H1 (cell line): ENCODE data around the gene CCDC12. TPM values are rescaled to one million over a fixed set of nuclear protein-coding genes. Genes with fewer than 3 reads are reported as not detected.

Experiments used
- CTCF ChIA-PET: fragments of 300-600 bp; sonication (Branson Sonifier 250); formaldehyde crosslinking; loops from one replicate; lab custom pipeline; 2021; ENCODE audit not compliant: partially characterized antibody; lab: Charles Lee
- POLR2A ChIA-PET: fragments of 300-600 bp; sonication (Branson Sonifier 250); formaldehyde crosslinking; loops from one replicate; lab custom pipeline; 2021; ENCODE audit warnings: inconsistent platforms; ENCODE audit not compliant: partially characterized antibody; lab: Charles Lee
- DNase-seq, 2 experiments: peaks; one replicate each; pipeline versions ENCODE4 v3.0.0 to v3.0.0-alpha.2; 2010 to 2022; ENCODE audit warnings: low spot score in 2 of 2, low read depth in 1 of 2, mixed read lengths in 1 of 2
- FAIRE-seq: peaks from 2 replicates; lab custom pipeline; 2011; peaks lifted over from hg19 to GRCh38; lab: Jason Lieb, UNC
- H2AFZ ChIP-seq: 2 replicates; pipeline ENCODE4 v1.8.1; 2012; ENCODE audit warnings: low read length, inconsistent platforms
- H2AK5ac ChIP-seq: 2 replicates; pipeline ENCODE4 v1.6.1; 2013; ENCODE audit warnings: low read depth, low read length
- H2BK120ac ChIP-seq: replicated peaks from 2 replicates; pipeline ENCODE3; 2013; ENCODE audit warnings: low read depth, low read length, inconsistent platforms
- H2BK12ac ChIP-seq: 2 replicates; pipeline ENCODE4 v1.6.1; 2013; ENCODE audit warnings: low read depth, low read length
- H2BK15ac ChIP-seq: 2 replicates; pipeline ENCODE4 v1.6.1; 2013; ENCODE audit warnings: low read length
- H2BK20ac ChIP-seq: 2 replicates; pipeline ENCODE4 v1.6.1; 2013; ENCODE audit warnings: low read length
- H2BK5ac ChIP-seq: 2 replicates; pipeline ENCODE4 v1.6.1; 2013; ENCODE audit warnings: low read depth, low read length
- H3K14ac ChIP-seq: 2 replicates; pipeline ENCODE4 v1.6.1; 2013; ENCODE audit warnings: inconsistent platforms; ENCODE audit not compliant: insufficient read length
- H3K18ac ChIP-seq: 2 replicates; pipeline ENCODE4 v1.6.1; 2013; ENCODE audit warnings: low read length; ENCODE audit errors: extremely low read depth
- H3K23ac ChIP-seq: 2 replicates; pipeline ENCODE4 v1.6.1; 2013; ENCODE audit warnings: inconsistent platforms; ENCODE audit not compliant: insufficient read length
- H3K23me2 ChIP-seq: 2 replicates; pipeline ENCODE4 v1.6.1; 2013; ENCODE audit warnings: low read depth, low read length
- H3K27ac ChIP-seq: 2 replicates; pipeline ENCODE4 v1.6.1; 2011; ENCODE audit warnings: low read depth, low read length, inconsistent platforms
- H3K27me3 ChIP-seq, 4 experiments: replicated peaks in 1 of 4; 1 replicate in 1 of 4; 2 replicates in 3 of 4; pipeline versions ENCODE4 v1.6.1 to v1.8.1; 2011 to 2013; ENCODE audit warnings: low read length in 3 of 4, mild to moderate bottlenecking in 3 of 4, inconsistent platforms in 2 of 4, mixed read lengths in 2 of 4, moderate library complexity in 1 of 4; ENCODE audit not compliant: control insufficient read depth in 3 of 4, insufficient read depth in 3 of 4; ENCODE audit errors: extremely low read depth in 1 of 4
- H3K36me3 ChIP-seq, 4 experiments: 2 replicates each; pipeline versions ENCODE4 v1.6.1 to v1.8.1; 2011 to 2013; ENCODE audit warnings: mild to moderate bottlenecking in 4 of 4, low read length in 3 of 4, moderate library complexity in 2 of 4, control low read depth in 1 of 4, inconsistent platforms in 1 of 4; ENCODE audit not compliant: insufficient read depth in 4 of 4, control insufficient read depth in 2 of 4
- H3K4ac ChIP-seq: replicated peaks from 2 replicates; pipeline ENCODE3; 2013; ENCODE audit warnings: low read length, low read depth, mixed read lengths, inconsistent platforms; ENCODE audit not compliant: insufficient read length
- H3K4me1 ChIP-seq, 4 experiments: replicated peaks in 1 of 4; 1 replicate in 1 of 4; 2 replicates in 3 of 4; pipeline versions ENCODE4 v1.6.1 to v1.8.1; 2011 to 2013; ENCODE audit warnings: low read length in 3 of 4, inconsistent platforms in 2 of 4, mixed read lengths in 1 of 4; ENCODE audit not compliant: insufficient read depth in 4 of 4, control insufficient read depth in 3 of 4
- H3K4me2 ChIP-seq, 2 experiments: 2 replicates each; pipeline versions ENCODE4 v1.6.1 to v1.8.1; 2011 to 2013; ENCODE audit warnings: low read depth in 2 of 2, low read length in 2 of 2, control low read depth in 1 of 2, inconsistent platforms in 1 of 2, mild to moderate bottlenecking in 1 of 2; ENCODE audit not compliant: insufficient read depth in 1 of 2
- H3K4me3 ChIP-seq, 4 experiments: fragments of 200-600, 300-600 bp in 1 of 4; sonication (generic), shearing (Covaris generic), sonication (Bioruptor Twin) in 1 of 4; 2 replicates each; pipeline versions ENCODE4 v1.5.1 to v1.8.1; 2011 to 2016; ENCODE audit warnings: low read length in 4 of 4, low read depth in 3 of 4, control low read depth in 2 of 4, inconsistent platforms in 2 of 4, mild to moderate bottlenecking in 2 of 4, mixed read lengths in 1 of 4, moderate library complexity in 1 of 4; ENCODE audit not compliant: insufficient read depth in 2 of 4; ENCODE audit errors: extremely low read depth in 1 of 4
- H3K56ac ChIP-seq: replicated peaks from 2 replicates; pipeline ENCODE3; 2013; ENCODE audit warnings: low read depth, mild to moderate bottlenecking, mixed read lengths, low read length, inconsistent platforms; ENCODE audit not compliant: insufficient read length
- H3K79me1 ChIP-seq: 2 replicates; pipeline ENCODE4 v1.6.1; 2013; ENCODE audit warnings: low read depth, low read length, control low read depth
- H3K79me2 ChIP-seq, 2 experiments: 2 replicates each; pipeline versions ENCODE4 v1.6.1 to v1.8.1; 2012 to 2013; ENCODE audit warnings: low read length in 2 of 2, mild to moderate bottlenecking in 2 of 2, inconsistent platforms in 1 of 2; ENCODE audit not compliant: insufficient read depth in 2 of 2, control insufficient read depth in 1 of 2
- H3K9ac ChIP-seq, 4 experiments: replicated peaks in 1 of 4; 1 replicate in 1 of 4; 2 replicates in 3 of 4; pipeline versions ENCODE4 v1.6.1 to v1.8.1; 2011 to 2013; ENCODE audit warnings: low read depth in 3 of 4, low read length in 3 of 4, control low read depth in 2 of 4, mild to moderate bottlenecking in 2 of 4, moderate library complexity in 2 of 4, inconsistent platforms in 1 of 4; ENCODE audit errors: extremely low read depth in 1 of 4
- H3K9me3 ChIP-seq, 2 experiments: 2 replicates each; pipeline versions ENCODE4 v1.6.1 to v1.8.1; 2012 to 2013; ENCODE audit warnings: mild to moderate bottlenecking in 2 of 2, moderate library complexity in 2 of 2, control low read depth in 1 of 2, inconsistent platforms in 1 of 2, low read depth in 1 of 2, low read length in 1 of 2, mixed read lengths in 1 of 2; ENCODE audit not compliant: insufficient read depth in 2 of 2
- H4K20me1 ChIP-seq, 2 experiments: replicated peaks in 1 of 2; 2 replicates each; pipeline versions ENCODE3 to v1.8.1; 2011 to 2013; ENCODE audit warnings: inconsistent platforms in 2 of 2, low read length in 2 of 2, mild to moderate bottlenecking in 1 of 2; ENCODE audit not compliant: insufficient read depth in 2 of 2, control insufficient read depth in 1 of 2
- H4K5ac ChIP-seq: 2 replicates; pipeline ENCODE4 v1.6.1; 2013; ENCODE audit warnings: low read length, low read depth, mixed read lengths, inconsistent platforms; ENCODE audit not compliant: insufficient read length
- H4K8ac ChIP-seq: 2 replicates; pipeline ENCODE4 v1.8.0; 2013; ENCODE audit warnings: mild to moderate bottlenecking, moderate library complexity, low read length, inconsistent platforms; ENCODE audit not compliant: insufficient read depth; ENCODE audit errors: extremely low read depth
- H4K91ac ChIP-seq: replicated peaks from 2 replicates; pipeline ENCODE3; 2013; ENCODE audit warnings: low read length, mixed read lengths, inconsistent platforms; ENCODE audit not compliant: insufficient read length
- CHD2 ChIP-seq: IDR thresholded peaks from 2 replicates; pipeline ENCODE4 v1.6.1; 2012; ENCODE audit warnings: low read length, improper control_type of control experiment
- CTBP2 ChIP-seq: IDR thresholded peaks from 2 replicates; pipeline ENCODE4 v1.7.0; 2011; ENCODE audit warnings: borderline replicate concordance, mild to moderate bottlenecking, moderate library complexity, mixed read lengths, low read length; ENCODE audit not compliant: insufficient read depth, insufficient read length
- FOSL1 ChIP-seq: IDR thresholded peaks from 2 replicates; pipeline ENCODE4 v1.6.1; 2011; ENCODE audit warnings: mild to moderate bottlenecking, low read depth, low read length, moderate library complexity; ENCODE audit not compliant: insufficient read depth
- HDAC2 ChIP-seq, 2 experiments: fragments of 300-600 bp in 1 of 2; sonication (generic) in 1 of 2; IDR thresholded peaks; 2 replicates each; pipeline ENCODE4 v1.6.1; 2011 to 2012; ENCODE audit warnings: low read depth in 2 of 2, low read length in 2 of 2, mild to moderate bottlenecking in 2 of 2, moderate library complexity in 2 of 2, borderline replicate concordance in 1 of 2, inconsistent platforms in 1 of 2
- JUN ChIP-seq: IDR thresholded peaks from 2 replicates; pipeline ENCODE4 v1.6.1; 2011; ENCODE audit warnings: low read depth, mild to moderate bottlenecking, improper control_type of control experiment, low read length
- MAX ChIP-seq: IDR thresholded peaks from 2 replicates; pipeline ENCODE4 v1.6.1; 2012; ENCODE audit warnings: inconsistent platforms
- TBP ChIP-seq: IDR thresholded peaks from 2 replicates; pipeline ENCODE4 v1.6.1; 2011; ENCODE audit warnings: low read depth, low read length, improper control_type of control experiment
- WGBS, 2 experiments: shearing (Covaris generic) in 1 of 2; methylation state at CpG; one replicate each; pipeline versions ENCODE4 v1.1.6 to v1.1.7; 2013 to 2015; ENCODE audit warnings: low lambda C conversion rate in 2 of 2, mixed read lengths in 2 of 2, inconsistent platforms in 1 of 2, low coverage in 1 of 2, missing lambda C conversion rate in 1 of 2; ENCODE audit not compliant: insufficient replicate concordance in 2 of 2, insufficient coverage in 1 of 2, insufficient read length in 1 of 2; ENCODE audit errors: extremely low coverage in 1 of 2, missing lambda C conversion rate in 1 of 2; 5-methylcytosine and 5-hydroxymethylcytosine counted together
- polyA plus RNA-seq, 7 experiments: library from polyadenylated mRNA; depleted of rRNA in 3 of 7; stranded (reverse) in 5 of 7; unstranded in 2 of 7; fragments of >200 nt in 5 of 7; fragments of 200-250 nt in 2 of 7; gene quantifications; 1 replicate in 5 of 7; 2 replicates in 1 of 7; 4 replicates in 1 of 7; pipeline versions ENCODE4 v1.2.1 to v1.2.3, GENCODE V29; 2011 to 2013; ENCODE audit warnings: missing spikeins in 2 of 7, mixed read lengths in 2 of 7
- total RNA-seq: library from RNA; stranded (reverse); fragmentation: NEBNext Ultra II Directional; extraction: Animal tissue kit (Norgen Biotek cat#: 25700); gene quantifications from 2 replicates; pipeline ENCODE4 v1.2.1, GENCODE V29; 2021
- TF ChIP-seq, protein P1 (sequence below): IDR thresholded peaks from 2 replicates; pipeline ENCODE4 v1.6.1; 2012; ENCODE audit warnings: low read length, inconsistent platforms

CCDC12 gene
- total and polyA plus RNA-seq, 2 of the 8 experiments (the other 6 are each of a cell fraction or from before 2014, with no cell fraction given), result 29.5 to 41.3 TPM

GRCh38 chr3:46942481-46943236, 33.9 kb downstream of the CCDC12 start:
- Histone ChIP-seq H4K20me1 (peaks cover 31 to 40% of the 10 kb centered on the region in 2 experiments), H3K4me2 (no peak overlapping the region), H3K56ac (no peak overlapping the region), H3K4me3 (no peak overlapping the region), H4K91ac (no peak overlapping the region), H3K23ac (no peak overlapping the region), H2BK120ac (no peak overlapping the region), H3K23me2 (no peaks in the 10 kb centered on the region; the same call in 1 of the 2 replicates)
- POLR2A ChIA-PET, result interaction anchor here (0.8 to 2.2 kb wide), 6 partner anchors 9 to 417 kb away, joined by 3 to 6 read pairs (median 4); partner anchors contain the start of gene CCDC12
- TF ChIP-seq CHD2 (no peak), HDAC2 (IDR thresholded peaks at IDR 0.05; ENCODE audit: borderline replicate concordance in 1 of 2, low read depth in 2 of 2, low read length in 2 of 2) (no peak), JUN (no peak), TBP (no peak), FOSL1 (no peak), CTBP2 (no peak), MAX (no peak)
- TF ChIP-seq, protein P1, sequence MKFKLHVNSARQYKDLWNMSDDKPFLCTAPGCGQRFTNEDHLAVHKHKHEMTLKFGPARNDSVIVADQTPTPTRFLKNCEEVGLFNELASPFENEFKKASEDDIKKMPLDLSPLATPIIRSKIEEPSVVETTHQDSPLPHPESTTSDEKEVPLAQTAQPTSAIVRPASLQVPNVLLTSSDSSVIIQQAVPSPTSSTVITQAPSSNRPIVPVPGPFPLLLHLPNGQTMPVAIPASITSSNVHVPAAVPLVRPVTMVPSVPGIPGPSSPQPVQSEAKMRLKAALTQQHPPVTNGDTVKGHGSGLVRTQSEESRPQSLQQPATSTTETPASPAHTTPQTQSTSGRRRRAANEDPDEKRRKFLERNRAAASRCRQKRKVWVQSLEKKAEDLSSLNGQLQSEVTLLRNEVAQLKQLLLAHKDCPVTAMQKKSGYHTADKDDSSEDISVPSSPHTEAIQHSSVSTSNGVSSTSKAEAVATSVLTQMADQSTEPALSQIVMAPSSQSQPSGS, result no peak
- TF ChIP-seq, all 59 proteins: peak for 0
- Histone ChIP-seq H3K14ac (no peak overlapping the region), H2AFZ (no peak overlapping the region), H3K4ac (no peak overlapping the region), H2BK15ac (no peak overlapping the region), H2BK12ac (no peak overlapping the region; the same call in 1 of the 2 replicates), H4K8ac (0 out of 2 replicates have a peak overlapping the region, but pooled peaks have one; percentile 7), H4K5ac (no peak overlapping the region), H2BK5ac (no peak overlapping the region; the same call in 1 of the 2 replicates), H2BK20ac (no peak overlapping the region), H3K4me1 (peaks cover 5 to 14% (median 9%) of the 10 kb centered on the region in 4 experiments; a peak in 5 of 7 replicates), H3K9ac (no peak overlapping the region), H3K18ac (no peak overlapping the region), H2AK5ac (peak overlapping the region; percentile 47; the same call in 1 of the 2 replicates), H3K27ac (no peak overlapping the region), H3K79me2 (peaks cover 5 to 80% of the 10 kb centered on the region in 2 experiments), H3K9me3 (no peaks in the 10 kb centered on the region), H3K79me1 (peaks cover 32% of the 10 kb centered on the region), H3K36me3 (peaks cover 2 to 11% (median 4%) of the 10 kb centered on the region in 4 experiments; a peak in 6 of 8 replicates), H3K27me3 (no peaks in the 10 kb centered on the region)
- no peak for FAIRE-seq
- 91% methylated on average over 12 of the region's 12 CpGs; no CpG with 5 or more reads in 1 of the 2 experiments for WGBS, 2 experiments
- CTCF ChIA-PET, result interaction anchor here (0.7 to 2.0 kb wide), 6 partner anchors 12 to 56 kb away, joined by 3 to 11 read pairs (median 4); no protein-coding TSS in a partner anchor
- DNase-seq, result no peak
